Epithelial cell of esophagus (primary cell): ENCODE measurements around the gene ITCH.
"Not testable (repeated sequence)": the region's sequence is repeated elsewhere in the genome, so short reads cannot be mapped to it uniquely, and the experiment has no call there.

ENCODE experiments used
- DNase-seq: peaks from one replicate; pipeline ENCODE4 v3.0.0; 2010; ENCODE audit warnings: low read depth
- H3K4me3 ChIP-seq: 2 replicates; pipeline ENCODE4 v1.5.1; 2011; ENCODE audit warnings: mild to moderate bottlenecking, low read length, control low read depth
- TF ChIP-seq, protein P1 (sequence below): IDR thresholded peaks from 2 replicates; pipeline ENCODE4 v1.5.1; 2011; ENCODE audit warnings: low read depth, mild to moderate bottlenecking, low read length, control low read depth, inconsistent platforms; ENCODE audit not compliant: insufficient read depth; ENCODE audit errors: missing control alignments

The ITCH gene

DNA sequence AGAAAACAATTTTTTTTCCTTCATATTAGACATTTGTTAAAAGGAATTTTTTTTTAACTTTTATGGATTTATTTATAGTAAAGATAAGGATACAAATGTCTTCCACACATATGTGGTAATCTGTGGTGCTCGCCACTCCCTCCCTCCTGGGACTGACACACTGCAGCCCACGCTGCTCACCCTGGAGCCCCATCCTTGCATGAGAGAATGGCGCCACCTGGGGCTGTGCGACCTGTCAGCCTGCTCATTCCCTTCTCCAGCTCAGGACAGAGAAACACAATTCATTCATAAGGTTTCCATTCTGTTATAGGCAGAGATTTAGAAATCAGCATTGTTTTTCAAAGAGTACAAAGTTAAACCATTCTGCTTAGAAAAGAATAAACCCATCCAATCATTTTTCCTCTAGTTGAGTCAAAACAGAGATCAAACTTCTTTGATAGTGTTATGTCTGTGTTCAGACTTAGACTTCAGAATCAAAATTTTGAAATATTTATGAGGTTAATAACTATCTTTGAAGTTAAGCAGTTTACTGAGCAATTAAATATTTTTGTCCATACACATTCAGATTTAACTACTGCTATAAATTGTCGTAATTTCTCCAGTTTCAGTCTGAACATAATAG lies 110.3 kb downstream of the ITCH start:
- TF ChIP-seq, protein P1, sequence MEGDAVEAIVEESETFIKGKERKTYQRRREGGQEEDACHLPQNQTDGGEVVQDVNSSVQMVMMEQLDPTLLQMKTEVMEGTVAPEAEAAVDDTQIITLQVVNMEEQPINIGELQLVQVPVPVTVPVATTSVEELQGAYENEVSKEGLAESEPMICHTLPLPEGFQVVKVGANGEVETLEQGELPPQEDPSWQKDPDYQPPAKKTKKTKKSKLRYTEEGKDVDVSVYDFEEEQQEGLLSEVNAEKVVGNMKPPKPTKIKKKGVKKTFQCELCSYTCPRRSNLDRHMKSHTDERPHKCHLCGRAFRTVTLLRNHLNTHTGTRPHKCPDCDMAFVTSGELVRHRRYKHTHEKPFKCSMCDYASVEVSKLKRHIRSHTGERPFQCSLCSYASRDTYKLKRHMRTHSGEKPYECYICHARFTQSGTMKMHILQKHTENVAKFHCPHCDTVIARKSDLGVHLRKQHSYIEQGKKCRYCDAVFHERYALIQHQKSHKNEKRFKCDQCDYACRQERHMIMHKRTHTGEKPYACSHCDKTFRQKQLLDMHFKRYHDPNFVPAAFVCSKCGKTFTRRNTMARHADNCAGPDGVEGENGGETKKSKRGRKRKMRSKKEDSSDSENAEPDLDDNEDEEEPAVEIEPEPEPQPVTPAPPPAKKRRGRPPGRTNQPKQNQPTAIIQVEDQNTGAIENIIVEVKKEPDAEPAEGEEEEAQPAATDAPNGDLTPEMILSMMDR: peak; percentile 38
- DNase-seq: peak; percentile 59
- no peak overlapping the region for H3K4me3 ChIP-seq

DNA sequence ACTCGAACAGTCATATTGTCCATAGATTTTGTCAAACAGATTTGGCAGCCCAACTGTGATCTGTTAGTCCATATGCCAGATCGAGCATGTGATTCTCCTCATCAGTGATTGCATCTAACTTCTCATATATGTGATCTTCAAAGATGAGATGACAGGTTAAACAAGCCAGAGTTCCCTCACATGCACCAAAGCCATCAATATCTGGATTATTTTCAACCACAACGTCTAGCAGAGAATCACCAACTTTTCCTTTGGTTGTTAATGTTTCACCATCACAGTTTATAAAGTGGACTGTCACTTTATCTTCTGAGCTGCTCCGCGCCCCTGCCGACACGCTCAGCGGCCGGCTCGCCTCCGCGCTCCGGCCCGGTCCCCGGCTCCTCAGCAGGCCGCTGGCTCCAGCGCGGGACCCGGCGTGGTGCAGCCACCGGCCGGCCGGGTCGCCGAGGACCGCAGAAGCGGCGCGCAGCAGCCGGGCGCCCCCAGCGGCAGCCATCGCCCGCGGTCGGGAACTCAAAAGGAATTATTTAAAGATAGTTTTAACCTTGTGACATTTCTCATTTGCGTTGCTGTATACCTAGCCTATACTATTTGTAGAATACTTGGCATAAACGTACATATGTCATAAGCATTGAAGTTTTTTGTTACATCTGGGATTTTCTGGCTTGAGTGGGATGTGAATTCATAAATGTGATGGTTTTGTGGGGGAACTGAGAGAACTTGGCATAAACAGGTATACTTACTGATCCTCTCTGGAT lies 113.1 kb downstream of the ITCH start:
- H3K4me3 ChIP-seq: no peak overlapping the region

DNA sequence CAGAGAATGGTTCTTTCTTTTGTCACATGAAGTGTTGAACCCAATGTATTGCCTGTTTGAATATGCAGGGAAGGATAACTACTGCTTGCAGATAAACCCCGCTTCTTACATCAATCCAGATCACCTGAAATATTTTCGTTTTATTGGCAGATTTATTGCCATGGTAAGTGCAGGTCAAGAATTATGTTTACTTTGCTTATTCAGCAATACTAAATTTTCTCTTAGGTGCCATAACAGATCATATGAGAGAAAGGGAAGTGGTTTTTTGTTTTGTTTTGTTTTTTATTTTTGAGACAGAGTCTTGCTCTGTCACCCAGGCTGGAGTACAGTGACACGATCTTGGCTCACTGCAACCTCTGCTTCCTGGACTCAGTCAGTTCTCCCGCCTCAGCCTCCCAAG lies 116.6 kb downstream of the ITCH start:
- TF ChIP-seq, protein P1: no peak
- no peak for DNase-seq
- no peak overlapping the region for H3K4me3 ChIP-seq

More for the DNA sequence above, 113.1 kb downstream of the ITCH start:
- TF ChIP-seq, protein P1: peak; percentile 27
- peak; percentile 21 for DNase-seq

DNA sequence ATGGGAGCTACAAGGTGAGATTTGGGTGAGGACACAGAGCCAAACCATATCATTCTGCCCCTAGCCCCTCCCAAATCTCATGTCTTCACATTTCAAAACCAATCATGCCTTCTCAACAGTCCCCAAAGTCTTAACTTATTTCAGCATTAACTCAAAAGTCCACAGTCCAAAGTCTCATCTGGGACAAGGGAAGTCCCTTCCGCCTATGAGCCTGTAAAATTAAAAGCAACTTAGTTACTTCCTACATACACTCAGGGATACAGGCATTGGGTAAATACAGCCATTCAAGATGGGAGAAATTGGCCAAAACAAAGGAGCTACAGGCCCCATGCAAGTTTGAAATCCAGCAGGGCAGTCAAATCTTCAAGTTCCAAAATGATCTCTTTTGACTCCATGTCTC lies 119.1 kb downstream of the ITCH start:
- not testable (repeated sequence) for DNase-seq

DNA sequence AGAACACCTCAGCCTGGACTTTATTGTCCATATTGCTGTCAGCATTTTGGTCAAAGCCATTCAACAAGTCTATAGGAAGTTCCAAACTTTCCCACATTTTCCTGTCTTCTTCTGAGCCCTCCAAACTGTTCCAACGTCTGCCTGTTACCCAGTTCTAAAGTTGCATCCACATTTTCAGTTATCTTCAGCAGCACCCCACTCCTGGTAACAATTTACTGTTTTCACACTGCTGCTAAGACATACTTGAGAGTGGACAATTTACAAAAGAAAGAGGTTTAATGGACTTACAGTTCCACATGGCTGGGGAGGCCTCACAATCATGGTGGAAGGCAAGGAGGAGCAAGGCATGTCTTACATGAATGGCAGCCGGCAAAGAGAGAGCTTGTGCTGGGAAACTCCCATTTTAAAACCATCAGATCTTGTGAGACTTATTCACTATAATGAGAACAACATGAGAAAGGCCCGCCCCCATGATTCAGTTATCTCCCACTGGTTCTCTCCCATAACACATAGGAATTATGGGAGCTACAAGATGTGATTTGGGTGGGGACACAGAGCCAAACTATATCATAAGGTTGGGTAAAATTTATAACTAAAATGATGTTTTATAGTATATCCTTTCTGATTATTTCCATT lies 120.6 kb downstream of the ITCH start:
- not testable (repeated sequence) for DNase-seq, H3K4me3 ChIP-seq

More for the DNA sequence above, 119.1 kb downstream of the ITCH start:
- H3K4me3 ChIP-seq: not testable (repeated sequence)

DNA sequence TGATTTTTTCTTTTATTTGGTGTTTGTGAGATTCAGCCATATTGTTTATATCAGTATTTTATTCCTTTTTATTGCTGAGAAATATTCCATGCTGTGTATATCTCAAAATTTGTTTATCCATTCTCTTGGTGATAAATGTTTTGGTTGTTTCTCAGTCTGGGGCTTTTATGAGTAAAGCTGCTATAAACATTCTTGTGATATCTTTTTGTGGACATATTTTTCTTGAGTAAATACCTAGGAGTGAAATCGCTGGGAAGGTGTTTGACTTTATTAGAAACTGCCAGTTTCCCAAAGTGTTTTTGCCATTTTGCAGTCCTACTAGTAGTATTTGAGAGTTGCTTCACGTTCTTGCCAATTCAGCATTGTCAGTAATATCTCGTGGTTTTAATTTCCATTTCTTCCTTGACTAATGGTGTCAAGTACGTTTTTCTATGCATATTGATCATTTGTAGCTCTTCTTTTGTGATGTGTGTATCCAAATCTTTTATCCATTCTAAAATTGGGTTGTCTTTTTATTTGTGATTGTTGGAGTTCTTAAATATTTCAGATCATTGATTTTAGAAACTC lies 122.1 kb downstream of the ITCH start:
- no peak overlapping the region for H3K4me3 ChIP-seq

DNA sequence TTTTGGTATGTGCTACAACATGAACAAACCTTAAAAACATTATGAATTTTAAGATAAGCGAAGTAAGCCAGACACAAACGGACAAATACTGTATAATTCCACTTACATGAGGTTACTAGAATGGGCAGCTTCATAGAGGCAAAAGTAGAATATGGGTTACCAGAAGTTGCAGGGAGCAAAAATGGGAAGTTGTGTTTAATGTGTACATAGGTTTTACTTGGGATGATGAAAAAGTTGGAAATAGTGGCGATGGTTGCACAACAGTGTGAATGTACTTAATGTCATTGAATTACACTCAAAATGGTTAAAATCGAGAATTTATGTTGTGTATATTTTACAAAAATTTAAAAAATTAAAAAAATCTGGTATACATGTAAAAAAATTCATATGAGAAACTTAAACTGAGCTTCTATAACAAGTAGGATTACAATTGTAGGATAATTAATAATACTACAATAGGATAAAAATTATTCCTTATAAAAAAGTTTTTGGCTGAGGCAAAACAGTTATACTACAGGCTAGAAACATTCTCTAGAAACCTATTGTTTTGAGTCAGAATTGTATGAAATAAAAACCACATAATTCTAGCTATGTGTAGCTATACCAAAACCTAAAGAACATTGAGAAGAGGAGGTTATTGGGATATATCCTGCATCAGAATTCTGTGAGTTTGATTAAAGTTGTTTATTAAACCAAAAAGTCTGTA lies 128.3 kb downstream of the ITCH start:
- no peak overlapping the region for H3K4me3 ChIP-seq
- no peak for DNase-seq
- TF ChIP-seq, protein P1: no peak

More for the DNA sequence above, 122.1 kb downstream of the ITCH start:
- DNase-seq: no peak
- TF ChIP-seq, protein P1: no peak
